PFSK-1 (cell line): ENCODE measurements around the gene TSTD2.

Experiments
- FOXP2 ChIP-seq: optimal IDR thresholded peaks from 2 replicates; pipeline ENCODE3; 2011; ENCODE audit warnings: borderline replicate concordance, control low read depth, inconsistent platforms; ENCODE audit not compliant: insufficient read depth; ENCODE audit errors: extremely low read length, extremely low read depth
- POLR2AphosphoS5 ChIP-seq: IDR thresholded peaks from 2 replicates; pipeline ENCODE4 v1.6.1; 2012; ENCODE audit warnings: low read depth, mild to moderate bottlenecking, control low read depth, low read length, moderate library complexity
- REST ChIP-seq, 2 experiments: IDR thresholded peaks; 2 replicates each; pipeline versions ENCODE4 v1.6.1 to v1.8.0; 2011 to 2012; ENCODE audit warnings: low read depth in 2 of 2, low read length in 2 of 2, control low read depth in 1 of 2, inconsistent platforms in 1 of 2, mild to moderate bottlenecking in 1 of 2, moderate library complexity in 1 of 2; ENCODE audit not compliant: insufficient read depth in 1 of 2
- SIN3A ChIP-seq: IDR thresholded peaks from 2 replicates; pipeline ENCODE4 v1.6.1; 2012; ENCODE audit warnings: mild to moderate bottlenecking, low read length, moderate library complexity, borderline replicate concordance; ENCODE audit not compliant: insufficient read depth
- TAF1 ChIP-seq: IDR thresholded peaks from 2 replicates; pipeline ENCODE4 v1.6.1; 2012; ENCODE audit warnings: low read length, control low read depth, borderline replicate concordance; ENCODE audit not compliant: insufficient read depth

GRCh38 chr9:97565262-97565661 lies 67.9 kb downstream of the TSTD2 start:
- TF ChIP-seq FOXP2 (no peak), POLR2AphosphoS5 (no peak), REST (IDR thresholded peaks at IDR 0.05; ENCODE audit: insufficient read depth in 1 of 2, low read depth in 2 of 2, low read length in 2 of 2) (no peak), TAF1 (no peak), SIN3A (no peak)
